ENCODE results near the gene SEC14L1.
"Not testable (repeated sequence)": the region's sequence is repeated elsewhere in the genome, so short reads cannot be mapped to it uniquely, and the experiment has no call there.

The SEC14L1 gene

GRCh38 chr17:77246110-77247047, 105.6 kb downstream of the SEC14L1 start:
- no peak for DNase-seq (ENCODE audit: low read depth)
- H3K4me3 ChIP-seq (replicated peaks; ENCODE audit: low read depth, low read length) = peak overlapping the region; percentile 56
- no peak for TF ChIP-seq CTCF (IDR thresholded peaks at IDR 0.05; ENCODE audit: low read length, missing control alignments)

- TF ChIP-seq CTCF (IDR thresholded peaks at IDR 0.05; ENCODE audit: low read length, missing control alignments) = peak; percentile 57
- peak overlapping the region; percentile 56 for H3K4me3 ChIP-seq (replicated peaks; ENCODE audit: low read depth, low read length)
- peak; percentile 75 for DNase-seq (ENCODE audit: low read depth)
Measured at GRCh38 chr17:77247048-77247541, 106.3 kb downstream of the SEC14L1 start.

- DNase-seq (ENCODE audit: low read depth) = no peak
- no peak overlapping the region for H3K4me3 ChIP-seq (replicated peaks; ENCODE audit: low read depth, low read length)
- no peak for TF ChIP-seq CTCF (IDR thresholded peaks at IDR 0.05; ENCODE audit: low read length, missing control alignments)
Measured at GRCh38 chr17:77247609-77248008, 106.8 kb downstream of the SEC14L1 start.

- TF ChIP-seq CTCF (IDR thresholded peaks at IDR 0.05; ENCODE audit: low read length, missing control alignments) = no peak
Measured at GRCh38 chr17:77248216-77249114, 107.7 kb downstream of the SEC14L1 start.

GRCh38 chr17:77251622-77252183, 110.9 kb downstream of the SEC14L1 start:
- H3K4me3 ChIP-seq (replicated peaks; ENCODE audit: low read depth, low read length) = no peak overlapping the region
- no peak for DNase-seq (ENCODE audit: low read depth)
- no peak for TF ChIP-seq CTCF (IDR thresholded peaks at IDR 0.05; ENCODE audit: low read length, missing control alignments)

More at GRCh38 chr17:77248216-77249114, 107.7 kb downstream of the SEC14L1 start:
- no peak overlapping the region for H3K4me3 ChIP-seq (replicated peaks; ENCODE audit: low read depth, low read length)
- DNase-seq (ENCODE audit: low read depth) = no peak

GRCh38 chr17:77252306-77252705, 111.5 kb downstream of the SEC14L1 start:
- not testable (repeated sequence) for DNase-seq (ENCODE audit: low read depth); H3K4me3 ChIP-seq (replicated peaks; ENCODE audit: low read depth, low read length)

Measured in fibroblast of pulmonary artery (primary cell).